Neutrophil (primary cell): ENCODE measurements around the gene SPTBN1.

Experiments used
- H3K27ac ChIP-seq: fragments of 200-600 bp; sonication (generic); 2 replicates; pipeline ENCODE4 v1.5.1; 2016; ENCODE audit warnings: mild to moderate bottlenecking, moderate library complexity
- H3K27me3 ChIP-seq: fragments of 200-600 bp; sonication (generic); 2 replicates; pipeline ENCODE4 v1.6.0; 2016; ENCODE audit warnings: mild to moderate bottlenecking
- H3K36me3 ChIP-seq: fragments of 200-600 bp; sonication (generic); 2 replicates; pipeline ENCODE4 v1.5.1; 2017
- H3K4me1 ChIP-seq, 2 experiments: fragments of 200-600 bp in 1 of 2; sonication (generic) in 1 of 2; 1 replicate in 1 of 2; 2 replicates in 1 of 2; pipeline versions ENCODE4 v1.5.1 to v1.6.1; 2013 to 2016; ENCODE audit warnings: low read depth in 1 of 2, low read length in 1 of 2, mild to moderate bottlenecking in 1 of 2, moderate library complexity in 1 of 2; ENCODE audit not compliant: control insufficient read depth in 1 of 2, insufficient read depth in 1 of 2
- H3K4me3 ChIP-seq, 2 experiments: fragments of 200-600 bp in 1 of 2; sonication (generic) in 1 of 2; 1 replicate in 1 of 2; 2 replicates in 1 of 2; pipeline ENCODE4 v1.5.1; 2013 to 2016; ENCODE audit warnings: low read depth in 1 of 2, low read length in 1 of 2, mild to moderate bottlenecking in 1 of 2, moderate library complexity in 1 of 2
- H3K9me3 ChIP-seq: fragments of 200-600 bp; sonication (generic); 2 replicates; pipeline ENCODE4 v1.5.1; 2016
- CTCF ChIP-seq: fragments of 200-600 bp; sonication (generic); IDR thresholded peaks from 2 replicates; pipeline ENCODE4 v1.5.1; 2016; ENCODE audit warnings: antibody characterized with exemption

Gene SPTBN1

GRCh38 chr2:54440050-54440449 is 16.1 kb upstream of the SPTBN1 start:
- Histone ChIP-seq H3K4me1 (peaks cover 0 to 6% of the 10 kb centered on the region in 2 experiments), H3K27me3 (no peaks in the 10 kb centered on the region), H3K27ac (no peak overlapping the region), H3K4me3 (no peak overlapping the region), H3K9me3 (no peaks in the 10 kb centered on the region), H3K36me3 (no peaks in the 10 kb centered on the region)
- TF ChIP-seq CTCF: no peak

GRCh38 chr2:54444503-54444902 is 11.6 kb upstream of the SPTBN1 start:
- Histone ChIP-seq H3K4me3 (no peak overlapping the region), H3K27ac (no peak overlapping the region), H3K9me3 (no peaks in the 10 kb centered on the region), H3K27me3 (peaks cover 1% of the 10 kb centered on the region), H3K4me1 (peaks cover 0 to 6% of the 10 kb centered on the region in 2 experiments), H3K36me3 (no peaks in the 10 kb centered on the region)
- TF ChIP-seq CTCF: no peak

- no peak overlapping the region for H3K4me3 ChIP-seq
- no peaks in the 10 kb centered on the region for H3K4me1 ChIP-seq
- peaks cover 6% of the 10 kb centered on the region for H3K27me3 ChIP-seq
- no peak for TF ChIP-seq CTCF
- no peak overlapping the region for H3K27ac ChIP-seq
- H3K36me3 ChIP-seq: no peaks in the 10 kb centered on the region
- H3K9me3 ChIP-seq: no peaks in the 10 kb centered on the region
These were observed 10.0 kb upstream of the SPTBN1 start for GRCh38 chr2:54446122-54446521.

GRCh38 chr2:54446625-54447024 is 9.5 kb upstream of the SPTBN1 start:
- Histone ChIP-seq H3K27me3 (peaks cover 6% of the 10 kb centered on the region), H3K9me3 (no peaks in the 10 kb centered on the region), H3K4me1 (no peaks in the 10 kb centered on the region), H3K4me3 (no peak overlapping the region), H3K36me3 (no peaks in the 10 kb centered on the region), H3K27ac (no peak overlapping the region)
- no peak for TF ChIP-seq CTCF

GRCh38 chr2:54454548-54455130 is 1.5 kb upstream of the SPTBN1 start:
- Histone ChIP-seq H3K4me1 (peaks cover 34 to 50% of the 10 kb centered on the region in 2 experiments), H3K27me3 (peaks cover 77% of the 10 kb centered on the region), H3K27ac (no peak overlapping the region), H3K4me3 (peak overlapping the region in 1 of 2 experiments; percentile 50), H3K9me3 (no peaks in the 10 kb centered on the region), H3K36me3 (no peaks in the 10 kb centered on the region)
- no peak for TF ChIP-seq CTCF

GRCh38 chr2:54455131-54455562 is 980 bp upstream of the SPTBN1 start:
- Histone ChIP-seq H3K36me3 (no peaks in the 10 kb centered on the region), H3K4me1 (peaks cover 36 to 51% of the 10 kb centered on the region in 2 experiments), H3K9me3 (no peaks in the 10 kb centered on the region), H3K4me3 (peak overlapping the region in 1 of 2 experiments; percentile 50), H3K27ac (no peak overlapping the region), H3K27me3 (peaks cover 74% of the 10 kb centered on the region)
- no peak for TF ChIP-seq CTCF
